Measurements from ENCODE around the gene REST.

DNA sequence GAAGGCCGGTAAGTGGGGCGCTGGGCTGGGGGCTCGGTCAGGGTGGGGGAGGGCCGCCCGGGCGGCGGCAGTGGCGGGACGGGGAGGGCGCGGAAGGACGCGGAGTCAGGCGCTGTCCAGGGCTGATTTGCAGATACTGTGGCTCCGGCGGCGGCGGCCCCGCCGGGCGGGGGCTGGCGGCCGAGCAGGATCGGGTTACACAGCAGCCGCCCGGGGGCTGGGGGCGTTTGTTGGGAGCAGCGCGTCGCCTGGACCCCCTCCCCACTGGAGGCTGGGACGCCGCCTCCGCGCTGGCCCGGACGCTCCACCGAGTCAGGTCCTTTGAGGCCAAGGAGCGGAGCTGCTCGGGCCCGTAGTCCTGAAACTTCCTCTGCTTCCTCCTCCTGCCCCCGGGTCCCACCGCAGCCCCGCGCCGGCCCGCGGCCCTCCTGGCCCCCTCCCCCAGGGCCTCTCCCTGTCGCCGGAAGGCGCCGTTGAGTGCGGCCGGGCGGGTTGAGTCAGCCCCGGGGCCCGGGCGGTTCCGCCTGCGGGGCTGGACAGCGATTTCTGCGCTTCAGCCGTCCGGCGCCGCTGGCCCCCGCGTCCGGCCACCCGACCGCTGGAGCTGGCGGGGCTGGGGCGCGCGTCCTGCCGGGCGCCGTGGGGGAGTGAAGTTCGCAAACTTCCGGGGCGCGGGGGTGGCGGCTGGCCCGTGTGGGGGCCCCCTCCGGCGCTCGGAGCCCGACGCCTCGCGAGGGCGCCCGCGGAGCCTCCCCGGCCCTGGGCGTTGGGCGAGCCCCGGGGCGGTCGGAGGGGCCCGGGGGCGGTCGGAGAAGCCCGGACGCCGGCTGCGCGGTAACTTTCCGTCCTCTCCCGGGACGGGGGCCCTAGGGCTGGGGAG, 746 bp downstream of the REST start:
- no peak for TF ChIP-seq EZH2 (IDR thresholded peaks at IDR 0.05; ENCODE audit: insufficient read depth, low read length)
- TF ChIP-seq, protein P1, sequence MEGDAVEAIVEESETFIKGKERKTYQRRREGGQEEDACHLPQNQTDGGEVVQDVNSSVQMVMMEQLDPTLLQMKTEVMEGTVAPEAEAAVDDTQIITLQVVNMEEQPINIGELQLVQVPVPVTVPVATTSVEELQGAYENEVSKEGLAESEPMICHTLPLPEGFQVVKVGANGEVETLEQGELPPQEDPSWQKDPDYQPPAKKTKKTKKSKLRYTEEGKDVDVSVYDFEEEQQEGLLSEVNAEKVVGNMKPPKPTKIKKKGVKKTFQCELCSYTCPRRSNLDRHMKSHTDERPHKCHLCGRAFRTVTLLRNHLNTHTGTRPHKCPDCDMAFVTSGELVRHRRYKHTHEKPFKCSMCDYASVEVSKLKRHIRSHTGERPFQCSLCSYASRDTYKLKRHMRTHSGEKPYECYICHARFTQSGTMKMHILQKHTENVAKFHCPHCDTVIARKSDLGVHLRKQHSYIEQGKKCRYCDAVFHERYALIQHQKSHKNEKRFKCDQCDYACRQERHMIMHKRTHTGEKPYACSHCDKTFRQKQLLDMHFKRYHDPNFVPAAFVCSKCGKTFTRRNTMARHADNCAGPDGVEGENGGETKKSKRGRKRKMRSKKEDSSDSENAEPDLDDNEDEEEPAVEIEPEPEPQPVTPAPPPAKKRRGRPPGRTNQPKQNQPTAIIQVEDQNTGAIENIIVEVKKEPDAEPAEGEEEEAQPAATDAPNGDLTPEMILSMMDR (IDR thresholded peaks at IDR 0.05; ENCODE audit: insufficient read depth, low read depth, low read length), result no peak

Measured in astrocyte (in vitro differentiated cells and primary cell).